ENCODE results near the gene FBXW8.

Gene FBXW8

DNA sequence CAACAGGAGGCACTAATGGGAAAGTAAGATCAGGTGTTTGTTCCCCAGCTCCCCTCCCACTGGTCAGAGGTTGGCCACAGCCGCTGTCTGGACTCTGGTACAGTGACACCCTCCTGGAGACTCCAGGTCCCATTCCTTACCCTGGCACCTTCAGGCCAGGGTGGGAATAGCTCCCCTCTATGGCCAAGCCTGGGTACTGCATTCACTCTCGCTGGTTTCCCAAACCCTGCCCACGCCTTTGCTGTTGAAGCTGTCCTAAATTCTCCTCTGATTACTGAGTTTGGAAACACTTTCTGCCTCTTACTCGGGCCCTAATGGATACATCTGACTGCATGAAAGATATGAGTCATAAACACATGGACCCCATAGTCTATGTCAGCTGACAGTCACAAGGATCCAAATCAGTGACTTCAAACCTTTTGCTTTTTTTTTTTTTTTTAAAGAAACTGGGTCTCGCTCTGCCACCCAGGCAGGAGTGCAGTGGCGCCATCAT lies 47.4 kb upstream of the FBXW8 start (continued):
- peak; percentile 60; the same call in 1 of the 2 replicates for TF ChIP-seq ZNF629 (tag by site-specific recombination; IDR thresholded peaks at IDR 0.05)

DNA sequence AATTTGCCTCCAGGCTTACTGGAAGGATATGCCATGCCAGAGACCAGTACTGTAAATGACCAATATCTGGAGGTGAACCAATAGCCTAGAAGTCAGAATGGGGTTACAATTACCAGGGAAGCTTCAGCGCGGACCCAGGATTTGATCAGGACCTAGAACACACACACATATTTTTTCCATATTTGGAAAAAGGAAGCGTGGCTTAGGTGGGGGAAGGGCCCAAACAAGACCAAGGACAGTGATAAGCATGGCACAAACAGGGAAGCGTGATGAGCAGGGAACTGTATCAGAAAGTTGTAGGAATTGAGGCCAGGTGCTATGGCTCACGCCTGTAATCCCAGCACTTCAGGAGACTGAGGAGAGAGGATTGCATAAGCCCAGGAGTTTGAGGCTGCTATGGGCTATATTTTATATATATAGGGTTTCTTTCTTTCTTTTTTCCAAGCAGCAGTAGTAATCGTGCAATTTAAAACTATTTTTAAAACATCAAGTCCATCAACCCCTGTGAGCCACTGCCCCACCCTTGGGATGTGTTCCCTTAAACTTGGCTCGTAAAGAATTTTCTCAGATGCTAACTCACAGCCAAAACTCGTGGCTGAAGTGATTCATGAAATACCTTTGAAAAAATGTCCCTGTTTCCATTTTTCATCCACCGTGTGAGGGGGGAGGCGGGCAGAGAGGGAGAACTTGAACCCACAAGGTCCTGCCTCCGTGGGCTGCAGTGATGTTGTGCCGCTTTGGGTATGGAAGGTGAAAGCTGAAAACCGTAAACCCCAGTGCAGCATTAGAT lies 46.2 kb upstream of the FBXW8 start:
- ChIA-PET CTCF (interaction anchor here (0.6 to 2.6 kb wide), 4 partner anchors 10 to 245 kb away, joined by 3 to 52 read pairs (median 4); no protein-coding TSS in a partner anchor), POLR2A (no interaction called here)
- peaks cover 8% of the 10 kb centered on the region for H3K4me1 ChIP-seq (ENCODE audit: control insufficient read depth, insufficient read depth, low read length)
- no peaks in the 10 kb centered on the region for H3K9me3 ChIP-seq (ENCODE audit: control insufficient read depth, insufficient read depth, low read depth, low read length)
- no peak overlapping the region for H3K27ac ChIP-seq (ENCODE audit: extremely low read depth, low read depth, low read length)
- H3K4me3 ChIP-seq (ENCODE audit: low read depth, low read length) = no peak overlapping the region
- TF ChIP-seq ZNF221 (tag by site-specific recombination; IDR thresholded peaks at IDR 0.05; ENCODE audit: borderline replicate concordance) (no peak), ZBTB48 (tag by site-specific recombination; IDR thresholded peaks at IDR 0.05) (no peak), ZNF529 (tag by site-specific recombination; IDR thresholded peaks at IDR 0.05; ENCODE audit: insufficient replicate concordance) (no peak), ZNF350 (tag by site-specific recombination; IDR thresholded peaks at IDR 0.05) (no peak), SCRT1 (tag by site-specific recombination; IDR thresholded peaks at IDR 0.05; ENCODE audit: borderline replicate concordance) (no peak), ZNF792 (tag by site-specific recombination; IDR thresholded peaks at IDR 0.05) (no peak)
- H3K36me3 ChIP-seq (ENCODE audit: control insufficient read depth in 2 of 2, insufficient read depth in 1 of 2, low read length in 2 of 2) = peaks cover 0 to 3% of the 10 kb centered on the region in 2 experiments; a peak in 1 of 3 replicates

DNA sequence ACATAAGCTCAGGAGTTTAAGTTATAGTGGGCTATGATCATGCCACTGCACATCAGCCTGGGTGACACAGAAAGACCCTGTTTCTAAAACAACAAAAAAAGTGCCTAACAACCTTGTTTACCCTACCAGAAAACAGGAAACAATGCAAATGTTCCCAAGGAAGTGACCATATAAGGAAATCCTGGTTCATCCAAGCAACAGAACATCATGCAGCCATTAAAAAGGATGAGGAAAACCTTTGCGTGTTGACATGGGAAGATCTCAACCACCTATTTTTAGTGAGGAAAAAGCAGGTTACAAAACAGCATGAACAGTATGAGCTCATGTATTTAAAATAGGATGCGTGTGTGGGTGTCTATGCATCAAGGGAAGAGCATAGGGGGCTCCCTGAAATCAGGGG lies 43.2 kb upstream of the FBXW8 start:
- TF ChIP-seq ZNF157 (tag by site-specific recombination; IDR thresholded peaks at IDR 0.05) (no peak), ZNF146 (tag by site-specific recombination; IDR thresholded peaks at IDR 0.05) (peak; percentile 79), WT1 (tag by site-specific recombination; IDR thresholded peaks at IDR 0.05) (no peak)
- TF ChIP-seq, protein P1, sequence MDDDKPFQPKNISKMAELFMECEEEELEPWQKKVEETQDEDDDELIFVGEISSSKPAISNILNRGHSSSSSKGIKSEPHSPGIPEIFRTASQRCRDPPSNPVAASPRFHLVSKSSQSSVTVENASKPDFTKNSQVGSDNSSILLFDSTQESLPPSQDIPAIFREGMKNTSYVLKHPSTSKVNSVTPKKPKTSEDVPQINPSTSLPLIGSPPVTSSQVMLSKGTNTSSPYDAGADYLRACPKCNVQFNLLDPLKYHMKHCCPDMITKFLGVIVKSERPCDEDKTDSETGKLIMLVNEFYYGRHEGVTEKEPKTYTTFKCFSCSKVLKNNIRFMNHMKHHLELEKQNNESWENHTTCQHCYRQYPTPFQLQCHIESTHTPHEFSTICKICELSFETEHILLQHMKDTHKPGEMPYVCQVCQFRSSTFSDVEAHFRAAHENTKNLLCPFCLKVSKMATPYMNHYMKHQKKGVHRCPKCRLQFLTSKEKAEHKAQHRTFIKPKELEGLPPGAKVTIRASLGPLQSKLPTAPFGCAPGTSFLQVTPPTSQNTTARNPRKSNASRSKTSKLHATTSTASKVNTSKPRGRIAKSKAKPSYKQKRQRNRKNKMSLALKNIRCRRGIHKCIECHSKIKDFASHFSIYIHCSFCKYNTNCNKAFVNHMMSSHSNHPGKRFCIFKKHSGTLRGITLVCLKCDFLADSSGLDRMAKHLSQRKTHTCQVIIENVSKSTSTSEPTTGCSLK (tag by site-specific recombination; IDR thresholded peaks at IDR 0.05) = no peak
- H3K4me1 ChIP-seq (ENCODE audit: control insufficient read depth, insufficient read depth, low read length) = no peaks in the 10 kb centered on the region
- ChIA-PET CTCF (no interaction called here), POLR2A (no interaction called here)
- no peak overlapping the region for H3K4me3 ChIP-seq (ENCODE audit: low read depth, low read length)
- no peaks in the 10 kb centered on the region for H3K9me3 ChIP-seq (ENCODE audit: control insufficient read depth, insufficient read depth, low read depth, low read length)
- no peak overlapping the region for H3K27ac ChIP-seq (ENCODE audit: extremely low read depth, low read depth, low read length)
- no peaks in the 10 kb centered on the region; a peak in 1 of 3 replicates for H3K36me3 ChIP-seq (ENCODE audit: control insufficient read depth in 2 of 2, insufficient read depth in 1 of 2, low read length in 2 of 2)

DNA sequence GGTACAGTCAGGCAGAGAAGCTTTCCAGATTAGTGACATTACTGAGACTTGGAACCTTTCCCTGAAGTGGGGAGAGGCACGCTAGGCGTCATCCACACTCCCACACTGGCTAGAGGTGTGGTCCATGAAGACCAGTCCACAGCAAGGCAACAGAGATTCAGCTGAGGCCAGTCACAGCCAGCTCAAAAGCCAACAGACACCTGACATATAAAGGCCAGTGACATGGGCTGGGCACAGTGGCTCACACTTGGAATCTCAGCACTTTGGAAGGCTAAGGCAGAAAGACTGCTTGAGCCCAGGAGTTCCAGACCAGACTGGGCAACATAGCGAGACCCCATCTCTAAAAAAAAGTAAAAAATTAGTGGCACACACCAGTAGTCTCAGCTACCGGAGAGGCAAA lies 40.4 kb upstream of the FBXW8 start:
- POLR2A ChIA-PET = no interaction called here
- no peak overlapping the region for H3K27ac ChIP-seq (ENCODE audit: extremely low read depth, low read depth, low read length)
- no peak overlapping the region for H3K4me3 ChIP-seq (ENCODE audit: low read depth, low read length)
- TF ChIP-seq SP3 (tag by site-specific recombination; IDR thresholded peaks at IDR 0.05) = no peak
- peak; percentile 88 for TF ChIP-seq ZNF121 (tag by site-specific recombination; IDR thresholded peaks at IDR 0.05)
- no peak for TF ChIP-seq ZNF155 (tag by site-specific recombination; IDR thresholded peaks at IDR 0.05)
- CTCF ChIA-PET = interaction anchor here (1.0 kb wide), 2 partner anchors 12 to 166 kb away, joined by 3 read pairs; no protein-coding TSS in a partner anchor
- H3K4me1 ChIP-seq (ENCODE audit: control insufficient read depth, insufficient read depth, low read length) = no peaks in the 10 kb centered on the region
- H3K9me3 ChIP-seq (ENCODE audit: control insufficient read depth, insufficient read depth, low read depth, low read length) = no peaks in the 10 kb centered on the region
- peaks cover 0 to 3% of the 10 kb centered on the region in 2 experiments; a peak in 2 of 3 replicates for H3K36me3 ChIP-seq (ENCODE audit: control insufficient read depth in 2 of 2, insufficient read depth in 1 of 2, low read length in 2 of 2)
